ENCODE data around the gene AMIGO1.

The AMIGO1 gene

DNA sequence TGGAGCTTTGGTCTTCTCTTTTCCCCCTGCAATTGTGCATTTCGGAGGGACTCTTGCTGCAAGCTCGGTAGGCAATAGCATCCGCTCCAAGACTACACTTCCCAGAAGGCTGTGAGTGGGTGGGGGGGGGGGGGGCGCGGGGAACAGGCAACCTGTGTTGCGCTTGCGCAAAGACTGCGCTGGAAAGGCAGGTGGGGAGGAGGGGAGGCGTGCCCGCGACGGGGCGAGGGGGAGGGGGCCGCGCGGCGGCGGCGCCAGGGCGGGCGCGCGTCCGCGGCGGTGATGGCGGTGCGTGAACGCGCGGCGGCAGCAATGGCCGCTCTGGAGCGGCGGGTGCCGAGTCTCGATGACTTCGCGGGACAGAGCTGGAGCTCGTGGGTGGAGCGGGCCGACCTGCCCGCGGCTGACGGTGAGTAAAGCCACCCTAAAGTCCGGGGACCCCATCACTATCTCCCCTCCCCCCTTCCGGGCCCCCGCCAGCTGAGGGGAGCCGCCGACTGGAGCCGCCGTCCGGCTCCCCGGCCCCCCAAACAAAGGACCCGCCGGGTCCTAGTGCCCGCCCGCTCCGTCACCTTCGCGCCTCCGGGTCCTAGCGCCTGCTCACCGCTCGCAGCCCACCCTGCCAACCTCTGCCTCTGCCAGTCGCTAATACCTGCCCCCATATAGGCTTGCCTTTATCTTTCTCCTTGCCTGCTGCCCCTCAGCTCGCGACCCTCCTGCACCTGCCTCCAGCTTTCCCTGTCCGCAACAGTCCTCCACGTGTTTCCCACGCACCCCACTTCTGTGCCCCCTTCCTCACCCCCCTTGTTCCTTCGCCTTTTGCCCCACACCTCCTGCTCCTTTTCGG, 25.6 kb downstream of the AMIGO1 start, which contains the start of gene ATXN7L2:
Gene ATXN7L2 (plus strand): TSS at position 234 of the 847 bp plus-strand sequence. CDS start 49 bp downstream, at position 283.
- TF ChIP-seq, protein P1, sequence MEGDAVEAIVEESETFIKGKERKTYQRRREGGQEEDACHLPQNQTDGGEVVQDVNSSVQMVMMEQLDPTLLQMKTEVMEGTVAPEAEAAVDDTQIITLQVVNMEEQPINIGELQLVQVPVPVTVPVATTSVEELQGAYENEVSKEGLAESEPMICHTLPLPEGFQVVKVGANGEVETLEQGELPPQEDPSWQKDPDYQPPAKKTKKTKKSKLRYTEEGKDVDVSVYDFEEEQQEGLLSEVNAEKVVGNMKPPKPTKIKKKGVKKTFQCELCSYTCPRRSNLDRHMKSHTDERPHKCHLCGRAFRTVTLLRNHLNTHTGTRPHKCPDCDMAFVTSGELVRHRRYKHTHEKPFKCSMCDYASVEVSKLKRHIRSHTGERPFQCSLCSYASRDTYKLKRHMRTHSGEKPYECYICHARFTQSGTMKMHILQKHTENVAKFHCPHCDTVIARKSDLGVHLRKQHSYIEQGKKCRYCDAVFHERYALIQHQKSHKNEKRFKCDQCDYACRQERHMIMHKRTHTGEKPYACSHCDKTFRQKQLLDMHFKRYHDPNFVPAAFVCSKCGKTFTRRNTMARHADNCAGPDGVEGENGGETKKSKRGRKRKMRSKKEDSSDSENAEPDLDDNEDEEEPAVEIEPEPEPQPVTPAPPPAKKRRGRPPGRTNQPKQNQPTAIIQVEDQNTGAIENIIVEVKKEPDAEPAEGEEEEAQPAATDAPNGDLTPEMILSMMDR (IDR thresholded peaks at IDR 0.05; ENCODE audit: borderline replicate concordance, insufficient read depth, low read depth, low read length) = no peak
- peak within 1 kb of the TSS; percentile 69 for H3K4me3 ChIP-seq (ENCODE audit: low read depth, low read length)

DNA sequence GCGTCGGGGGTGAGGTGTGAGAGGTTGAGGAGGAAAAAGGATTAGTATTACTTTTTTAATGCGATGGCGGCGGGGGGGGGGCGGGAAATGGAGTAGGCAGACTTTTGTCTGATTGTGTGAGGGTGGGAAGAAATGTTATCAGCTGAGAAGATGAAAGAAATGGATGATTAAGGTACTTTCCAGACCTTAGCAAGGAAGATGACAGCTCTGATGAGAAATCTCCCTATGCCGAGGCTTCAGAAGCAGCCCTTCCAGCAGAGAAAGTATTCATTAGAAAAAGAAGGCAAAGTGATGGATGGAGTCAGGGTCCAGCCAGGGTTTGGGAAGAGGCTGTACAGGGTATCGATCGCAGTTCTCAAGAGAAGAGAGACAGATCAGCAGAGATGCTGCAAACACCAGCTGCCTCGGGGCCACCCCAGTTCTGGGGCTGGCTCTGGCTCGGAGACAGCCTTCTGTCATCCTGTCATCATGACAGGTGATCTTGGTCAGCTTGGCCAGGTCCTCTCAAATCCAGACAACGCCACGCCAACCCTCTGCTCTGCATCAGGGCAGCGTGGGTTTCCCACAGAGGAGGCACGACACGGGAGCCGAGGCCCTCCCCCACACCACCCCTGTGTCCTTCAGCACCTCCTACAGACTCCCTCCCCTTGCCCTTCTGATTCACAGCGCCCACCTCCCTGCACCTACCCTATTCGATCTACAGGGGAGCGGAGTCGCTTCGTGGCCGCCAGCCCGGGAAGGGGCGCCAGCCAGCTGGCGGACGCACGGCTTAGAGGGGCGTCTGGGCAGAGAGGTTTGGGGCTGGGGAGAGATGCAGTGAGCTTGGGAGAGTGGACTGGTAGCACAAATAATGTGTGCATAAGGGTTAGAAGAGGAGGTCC, 26.5 kb downstream of the AMIGO1 start:
- TF ChIP-seq, protein P1 (IDR thresholded peaks at IDR 0.05; ENCODE audit: borderline replicate concordance, insufficient read depth, low read depth, low read length) = no peak
- peak overlapping the region; percentile 52 for H3K4me3 ChIP-seq (ENCODE audit: low read depth, low read length)

DNA sequence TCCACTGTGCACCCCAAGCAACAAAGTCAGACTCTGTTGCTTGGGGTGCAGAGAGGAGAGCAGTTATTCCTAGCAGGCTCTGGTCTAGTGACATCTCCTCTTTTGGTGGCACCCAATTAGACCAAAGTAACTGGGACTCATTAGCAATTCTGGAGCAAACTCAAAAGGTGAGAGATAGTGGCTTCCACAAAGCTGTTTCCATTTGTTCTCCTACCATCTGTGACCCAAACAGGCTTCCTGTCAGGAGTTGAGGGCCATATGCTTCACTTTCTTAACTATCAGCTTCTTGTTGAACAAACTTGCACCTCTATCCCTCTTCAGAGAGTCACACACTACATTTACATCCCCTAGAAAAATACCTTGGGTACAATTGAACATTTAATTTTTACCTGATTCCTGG, 27.3 kb downstream of the AMIGO1 start:
- TF ChIP-seq, protein P1 (IDR thresholded peaks at IDR 0.05; ENCODE audit: borderline replicate concordance, insufficient read depth, low read depth, low read length) = no peak
- no peak overlapping the region for H3K4me3 ChIP-seq (ENCODE audit: low read depth, low read length)

DNA sequence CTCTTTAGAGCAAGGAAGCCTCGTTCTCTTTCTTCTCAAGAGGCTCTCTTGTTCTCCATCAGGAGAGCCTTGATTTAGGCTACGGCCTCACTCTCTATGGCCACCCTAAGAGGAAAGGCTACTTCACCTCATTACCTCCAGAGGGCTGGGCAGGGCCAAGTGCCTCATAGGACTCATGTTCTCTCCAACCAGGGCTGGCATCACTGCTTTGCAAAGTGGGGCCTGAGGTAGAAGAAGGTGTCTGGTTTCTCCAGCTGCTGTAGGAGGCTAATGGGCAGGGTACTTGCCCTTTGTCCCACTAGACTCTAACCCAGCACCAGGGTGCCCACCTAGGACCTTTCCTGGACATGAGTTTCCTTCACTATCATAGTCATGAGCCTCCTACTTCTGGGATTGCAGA, 27.9 kb downstream of the AMIGO1 start:
- H3K4me3 ChIP-seq (ENCODE audit: low read depth, low read length) = no peak overlapping the region
- TF ChIP-seq, protein P1 (IDR thresholded peaks at IDR 0.05; ENCODE audit: borderline replicate concordance, insufficient read depth, low read depth, low read length) = no peak

DNA sequence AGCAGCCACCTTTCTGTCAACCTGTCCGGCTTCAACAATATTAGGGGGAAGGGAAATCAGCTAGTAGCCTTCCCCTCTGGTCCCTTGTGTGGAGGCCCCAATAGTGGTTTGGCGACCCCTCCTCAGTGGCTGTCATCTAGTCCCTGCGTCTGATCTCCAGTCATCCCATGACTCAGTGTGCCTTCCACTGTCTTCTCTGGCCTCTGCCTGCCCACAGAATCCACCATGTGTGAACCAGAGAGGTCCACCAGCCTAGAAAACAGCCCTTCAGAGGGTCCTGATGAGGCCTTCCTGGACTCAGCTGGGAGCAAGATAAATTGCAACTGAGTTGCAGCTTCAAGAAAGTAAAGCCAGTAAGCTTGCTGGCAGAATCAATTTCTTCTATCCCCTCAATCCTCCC, 29.6 kb downstream of the AMIGO1 start:
- TF ChIP-seq, protein P1 (IDR thresholded peaks at IDR 0.05; ENCODE audit: borderline replicate concordance, insufficient read depth, low read depth, low read length) = no peak
- no peak overlapping the region for H3K4me3 ChIP-seq (ENCODE audit: low read depth, low read length)

DNA sequence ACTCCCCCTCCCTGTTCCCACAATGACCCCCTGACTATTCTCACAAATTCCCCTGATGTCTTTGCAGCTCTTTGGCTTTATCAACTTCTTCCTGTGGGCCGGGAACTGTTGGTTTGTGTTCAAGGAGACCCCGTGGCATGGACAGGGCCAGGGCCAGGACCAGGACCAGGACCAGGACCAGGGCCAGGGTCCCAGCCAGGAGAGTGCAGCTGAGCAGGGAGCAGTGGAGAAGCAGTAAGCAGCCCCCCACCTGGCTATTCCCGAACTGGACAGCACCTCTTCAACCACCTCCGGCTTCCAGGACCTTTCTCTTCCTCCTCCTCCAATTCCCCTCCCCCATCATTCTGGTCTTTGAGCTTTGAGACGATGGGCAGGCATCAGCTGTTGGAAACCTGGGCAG, 30.2 kb downstream of the AMIGO1 start:
- TF ChIP-seq, protein P1 (IDR thresholded peaks at IDR 0.05; ENCODE audit: borderline replicate concordance, insufficient read depth, low read depth, low read length) = no peak
- H3K4me3 ChIP-seq (ENCODE audit: low read depth, low read length) = no peak overlapping the region

All from GM12875 (cell line).